Caki2 (cell line): ENCODE measurements around the gene SEBOX. TPM values are rescaled to one million over a fixed set of nuclear protein-coding genes. Genes with fewer than 3 reads are reported as not detected.
"Not testable (repeated sequence)": the region's sequence is repeated elsewhere in the genome, so short reads cannot be mapped to it uniquely, and the experiment has no call there.

ENCODE experiments used
- DNase-seq: peaks from one replicate; pipeline ENCODE4 v3.0.0-alpha.2; 2015; ENCODE audit warnings: low read depth
- in situ Hi-C: cut with HindIII; loops from 2 replicates; pipeline ENCODE4 v1.10.0; 2016; ENCODE audit warnings: low sequenced_read_pairs, low pct_unique_long_range_greater_than_20kb, mixed read lengths
- total RNA-seq: library from RNA; depleted of rRNA; stranded (reverse); fragments of >200 nt; shearing (Covaris generic); gene quantifications from 2 replicates; pipeline ENCODE4 v1.2.3, GENCODE V29; 2014; ENCODE audit warnings: low replicate concordance

SEBOX gene
- total RNA-seq, 1 experiment from 2014 or later, result not detected

DNA sequence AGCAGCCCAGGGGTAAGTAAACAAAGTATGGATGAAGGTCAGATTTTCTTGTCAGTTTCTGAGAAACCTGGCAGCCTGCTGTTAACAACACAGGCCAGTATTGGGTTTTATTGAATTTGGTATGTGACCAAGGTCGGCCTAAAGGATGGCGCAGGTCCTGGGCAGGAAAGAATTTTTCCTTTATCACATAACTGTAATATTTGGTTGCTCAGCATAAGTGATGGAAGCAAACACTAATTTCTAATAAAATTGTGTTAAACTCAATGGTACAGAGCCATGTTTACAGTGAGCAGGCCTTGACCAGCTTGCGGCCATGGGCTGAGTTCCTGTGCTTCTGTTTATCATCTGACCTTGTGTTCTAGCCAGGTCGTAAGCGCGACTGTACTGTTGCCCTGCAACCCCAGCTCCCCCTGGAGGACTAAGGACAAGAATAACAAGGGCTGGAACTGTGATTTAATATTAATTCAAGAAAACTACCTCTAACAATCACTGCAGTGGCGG is 18.2 kb downstream of the SEBOX start:
- DNase-seq, result no peak
- in situ Hi-C loops, result no loop called here

DNA sequence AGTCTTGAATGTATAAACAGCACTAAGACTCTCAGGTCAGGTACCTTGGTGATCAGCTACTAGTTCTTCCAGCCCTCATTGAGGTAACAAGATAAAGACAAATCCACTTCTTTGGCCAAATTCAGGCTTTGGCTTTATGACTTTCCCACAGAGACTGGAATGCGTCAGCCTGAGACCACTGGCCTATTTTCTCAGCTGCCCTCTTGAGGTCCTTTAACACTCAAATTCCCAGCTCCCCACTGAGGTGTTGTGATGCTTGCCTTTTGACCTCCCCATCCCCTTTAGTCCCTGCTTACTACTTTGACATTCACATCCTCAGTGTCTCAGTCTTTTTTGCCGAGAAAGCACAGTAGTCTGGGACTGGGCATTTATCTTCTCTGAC is 18.8 kb downstream of the SEBOX start:
- DNase-seq, result no peak
- in situ Hi-C loops, result no loop called here

DNA sequence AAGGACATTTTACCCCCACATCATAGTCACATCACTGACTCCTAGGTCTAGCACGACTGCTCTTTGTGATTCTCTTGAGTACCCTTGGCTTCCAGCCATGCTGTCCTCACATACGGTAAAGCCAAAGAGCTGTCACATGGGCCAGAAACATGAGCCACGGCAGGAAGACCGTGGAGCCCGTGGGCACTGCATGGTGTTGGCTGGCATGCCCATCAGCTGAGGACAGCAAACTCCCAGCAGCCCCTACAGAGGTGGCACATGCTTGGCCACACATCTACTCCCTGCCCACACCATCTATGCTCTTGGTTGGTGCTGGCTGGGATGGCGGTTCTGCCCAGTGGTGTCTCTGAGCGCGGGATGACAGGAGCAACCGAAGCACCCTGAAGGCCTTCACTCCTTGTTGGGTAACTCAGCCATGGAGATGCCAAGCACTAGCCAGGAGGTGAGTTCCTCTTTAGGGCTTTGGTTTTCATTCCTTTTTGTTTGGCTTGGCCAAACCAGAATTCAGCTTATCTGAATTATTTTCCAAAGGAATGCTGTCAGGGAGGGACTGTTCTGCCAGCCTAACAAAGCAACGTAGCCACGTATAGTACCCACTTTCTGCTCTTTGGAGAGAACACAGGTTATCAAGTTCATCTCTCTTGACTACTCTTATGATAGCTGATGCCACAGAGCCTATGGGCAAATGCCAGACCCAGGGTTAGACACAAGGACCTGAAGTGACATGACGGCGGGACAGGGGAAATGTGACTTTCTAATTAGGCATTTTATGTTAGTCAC is 19.4 kb downstream of the SEBOX start:
- DNase-seq, result peak; percentile 18
- in situ Hi-C loops, result no loop called here

- in situ Hi-C loops, result no loop called here
- DNase-seq, result no peak
These were observed 20.5 kb downstream of the SEBOX start for GRCh38 chr17:28344435-28344901.

DNA sequence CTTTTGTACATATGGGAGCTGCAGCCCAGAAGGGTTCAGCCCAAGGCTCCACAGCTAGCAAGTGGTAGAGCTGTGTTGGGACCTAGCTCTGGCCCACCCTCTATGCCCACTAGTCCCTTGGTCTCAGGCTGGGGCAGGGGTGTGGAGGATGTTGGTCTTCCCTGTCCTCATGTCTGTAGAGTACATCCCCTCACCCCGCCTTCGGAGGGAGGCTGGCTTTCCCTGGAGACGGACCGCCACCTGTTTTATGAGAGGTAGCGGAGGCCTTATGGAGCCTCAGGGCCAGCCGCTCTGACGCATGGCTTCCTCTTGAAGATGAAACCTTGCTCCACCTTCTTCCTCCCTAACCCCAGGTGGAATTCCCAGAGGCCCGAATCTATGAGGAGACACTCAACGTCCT is 21.0 kb downstream of the SEBOX start:
- no peak for DNase-seq
- in situ Hi-C loops, result no loop called here

- in situ Hi-C loops, result no loop called here
- no peak for DNase-seq
These were observed 21.5 kb downstream of the SEBOX start for GRCh38 chr17:28343491-28343932.

DNA sequence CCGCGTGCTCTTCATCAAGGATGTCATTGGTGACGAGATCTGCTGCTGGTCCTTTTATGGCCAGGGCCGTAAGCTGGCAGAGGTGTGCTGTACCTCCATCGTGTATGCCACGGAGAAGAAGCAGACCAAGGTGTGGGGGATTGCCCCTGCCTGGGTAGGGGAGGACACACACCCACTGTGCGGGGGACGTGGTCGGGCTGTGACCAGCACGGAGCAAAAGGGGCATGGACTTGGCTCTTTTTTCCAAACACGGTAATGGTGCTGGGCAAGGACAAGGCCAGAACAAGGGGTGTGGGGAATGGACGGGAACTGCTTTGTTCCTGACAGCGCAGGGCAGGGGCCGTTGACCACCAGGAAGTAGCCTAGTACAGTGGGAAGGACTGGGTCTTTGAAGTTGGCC is 22.7 kb downstream of the SEBOX start:
- no peak for DNase-seq
- in situ Hi-C loops, result no loop called here

DNA sequence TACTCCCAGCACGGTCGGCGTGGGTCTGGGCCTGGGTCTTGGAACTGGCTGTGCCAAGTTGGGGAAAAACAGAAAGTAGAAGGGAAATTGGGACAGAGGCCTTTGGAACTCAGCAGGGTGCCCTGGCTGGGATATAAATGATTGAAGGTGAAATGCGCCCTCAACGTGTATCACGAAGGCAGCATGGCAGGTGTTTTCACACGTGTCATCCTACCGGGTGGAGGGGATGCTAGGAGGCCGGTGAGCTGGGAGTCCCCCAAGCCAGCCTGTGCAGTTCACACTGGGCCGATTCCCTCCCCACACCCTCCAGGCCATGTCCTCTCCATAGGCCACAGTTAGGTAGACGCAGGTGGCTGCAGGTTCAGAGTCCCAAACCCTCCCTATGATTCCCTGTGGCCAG is 23.5 kb downstream of the SEBOX start:
- in situ Hi-C loops, result no loop called here
- DNase-seq, result no peak

DNA sequence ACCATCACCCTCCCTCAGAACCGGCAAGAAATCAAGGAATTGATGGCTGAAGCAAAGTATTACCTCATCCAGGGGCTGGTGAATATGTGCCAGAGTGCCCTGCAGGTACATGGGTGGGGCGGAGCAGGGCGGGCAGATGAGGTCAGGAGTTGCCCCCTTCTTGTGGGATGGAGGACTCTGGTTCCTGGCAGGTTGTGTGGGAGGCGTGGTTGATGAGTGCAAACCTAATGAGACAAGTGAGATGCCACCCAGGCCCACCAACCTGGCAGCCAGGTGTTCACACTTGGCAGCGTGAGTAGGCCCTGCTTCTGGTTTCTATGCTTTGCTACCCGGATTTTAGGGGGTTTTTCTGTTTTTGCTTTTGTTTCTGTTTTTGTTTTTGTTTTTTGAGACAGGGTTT is 24.6 kb downstream of the SEBOX start:
- in situ Hi-C loops, result no loop called here
- DNase-seq, result no peak

GRCh38 chr17:28339431-28339830 is 25.6 kb downstream of the SEBOX start:
- DNase-seq, result no peak
- in situ Hi-C loops, result no loop called here

DNA sequence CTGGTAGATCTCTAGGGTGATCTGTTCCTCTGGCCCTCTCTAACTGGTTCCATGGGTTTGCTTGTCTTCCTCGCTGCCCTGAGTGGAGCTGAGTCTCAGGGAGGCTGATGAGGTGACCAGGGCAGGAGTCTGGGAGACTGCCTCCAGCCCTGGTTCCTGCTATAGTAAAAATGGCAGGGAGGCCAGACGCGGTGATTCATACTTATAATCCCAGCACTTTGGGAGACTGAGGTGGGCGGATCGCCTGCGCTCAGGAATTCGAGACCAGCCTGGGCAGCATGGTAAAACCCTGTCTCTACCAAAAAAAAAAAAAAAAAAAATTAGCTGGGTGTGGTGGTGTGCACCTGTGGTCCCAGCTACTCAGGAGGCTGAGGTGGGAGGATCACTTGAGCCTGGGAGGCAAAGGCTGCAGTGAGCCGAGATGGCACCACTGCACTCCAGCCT is 26.2 kb downstream of the SEBOX start:
- DNase-seq, in situ Hi-C loops: not testable (repeated sequence)

GRCh38 chr17:28338056-28338768 is 26.8 kb downstream of the SEBOX start:
- in situ Hi-C loops, result no loop called here
- no peak for DNase-seq

- DNase-seq, result peak; percentile 86
- in situ Hi-C loops, result no loop called here
These were observed 28.8 kb downstream of the SEBOX start for GRCh38 chr17:28335959-28336871.

GRCh38 chr17:28335201-28335958 is 29.6 kb downstream of the SEBOX start, which contains the start of the genes IFT20 and TNFAIP1:
IFT20 (minus strand) TSS chr17:28335472; CDS start chr17:28331985, 3,487 bp downstream.
TNFAIP1 (plus strand) TSS chr17:28335761; CDS start chr17:28339522, 3,761 bp downstream.
- peak; percentile 99 for DNase-seq

DNA sequence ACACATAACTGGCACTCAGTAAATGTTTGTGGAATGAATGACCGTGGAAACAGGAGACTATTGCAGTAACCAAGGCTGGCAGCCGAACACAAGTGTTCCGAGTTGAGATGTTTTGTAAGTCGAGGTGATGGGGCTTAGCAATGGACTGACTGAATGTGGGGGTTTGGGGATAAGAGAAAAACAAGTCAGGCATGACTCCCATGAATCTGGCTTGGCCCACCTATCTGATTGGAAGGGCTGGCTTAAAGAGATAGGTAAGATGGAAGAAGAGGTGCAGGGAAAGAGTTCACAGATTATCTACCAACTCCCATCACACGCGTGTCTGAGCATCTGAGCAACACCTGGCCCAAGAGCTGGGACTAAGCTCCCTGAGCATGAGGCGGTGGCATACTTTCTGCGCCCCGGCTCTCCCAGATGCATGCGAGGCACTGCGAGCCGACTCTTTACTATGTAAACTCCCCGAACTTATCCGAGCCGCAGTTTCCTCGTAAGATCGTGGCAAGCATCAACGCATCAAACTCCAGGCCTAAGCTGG is 30.3 kb downstream of the SEBOX start:
- in situ Hi-C loops, result no loop called here
- no peak for DNase-seq

More at GRCh38 chr17:28335201-28335958, 29.6 kb downstream of the SEBOX start, which contains the start of the genes IFT20 and TNFAIP1:
- in situ Hi-C loops, result no loop called here

GRCh38 chr17:28334171-28334570 is 30.8 kb downstream of the SEBOX start:
- DNase-seq, result no peak
- in situ Hi-C loops, result no loop called here

- no peak for DNase-seq
- in situ Hi-C loops, result no loop called here
These were observed 31.8 kb downstream of the SEBOX start for GRCh38 chr17:28333083-28333746.
